ENCODE measurements around the gene MTFR2. TPM values are rescaled to one million over a fixed set of nuclear protein-coding genes. Genes with fewer than 3 reads are reported as not detected.

The MTFR2 gene
- total and polyA plus RNA-seq, 2 donors = 2.5 to 4.4 TPM

DNA sequence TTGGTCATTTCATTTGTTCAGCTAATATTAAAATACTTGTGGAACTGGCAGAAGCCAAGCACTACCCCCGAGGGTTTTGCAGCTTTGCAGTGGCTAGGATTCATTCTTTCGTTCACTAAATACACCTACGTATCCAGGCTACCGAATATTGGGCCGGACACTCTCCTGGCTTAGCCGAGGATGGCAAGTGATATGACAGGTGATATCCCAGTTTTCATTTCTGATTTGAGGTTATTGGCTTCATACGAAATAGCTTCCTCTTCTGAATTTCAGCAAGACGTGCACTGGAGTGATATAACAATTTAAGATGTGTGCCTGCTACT, 536 bp upstream of the MTFR2 start:
- WGBS = 2% methylated on average over 8 of the region's 8 CpGs
- no peaks in the 10 kb centered on the region for H3K9me3 ChIP-seq (ENCODE audit: control insufficient read depth in 2 of 2, insufficient read depth in 1 of 2, low read length in 1 of 2)
- peaks cover 5 to 15% of the 10 kb centered on the region in 2 donors for H3K4me1 ChIP-seq (ENCODE audit: control insufficient read depth in 2 of 2, insufficient read depth in 2 of 2, low read length in 2 of 2)
- DNase-seq (ENCODE audit: low read depth in 6 of 9, low spot score in 9 of 9) = no peak
- H3K36me3 ChIP-seq (ENCODE audit: control insufficient read depth in 2 of 2, insufficient read depth in 2 of 2, low read length in 1 of 2) = peaks cover 0 to under 1% of the 10 kb centered on the region in 2 donors
- H3K4me3 ChIP-seq (ENCODE audit: low read length in 2 of 2) = peak overlapping the region; percentile 61 to 86
- no peak overlapping the region for H3K27ac ChIP-seq (ENCODE audit: low read depth in 1 of 2, low read length in 1 of 2)
- no peaks in the 10 kb centered on the region for H3K27me3 ChIP-seq (ENCODE audit: control insufficient read depth in 2 of 2, insufficient read depth in 1 of 2, low read length in 1 of 2)

DNA sequence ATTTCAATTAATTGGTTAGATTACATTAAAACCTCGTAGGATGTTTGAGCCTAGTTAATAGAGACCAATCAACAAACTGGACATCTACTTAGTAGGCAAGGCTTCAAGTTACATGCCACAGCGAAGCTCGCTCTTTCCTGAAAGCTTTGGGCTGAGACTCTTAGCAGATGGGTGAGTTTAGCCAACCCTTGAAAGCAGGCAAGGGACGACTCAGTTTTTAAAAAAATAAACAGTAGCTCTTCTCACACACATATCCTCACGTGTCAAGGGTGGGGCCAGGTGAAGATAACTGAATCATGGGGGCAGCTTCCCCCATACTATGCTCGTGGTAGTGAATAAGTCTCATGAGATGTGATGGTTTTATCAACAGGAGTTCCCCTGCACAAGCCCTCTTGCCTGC, 775 bp downstream of the MTFR2 start:
- no peak overlapping the region for H3K27ac ChIP-seq (ENCODE audit: low read depth in 1 of 2, low read length in 1 of 2)
- H3K9me3 ChIP-seq (ENCODE audit: control insufficient read depth in 2 of 2, insufficient read depth in 1 of 2, low read length in 1 of 2) = no peaks in the 10 kb centered on the region
- no peak for DNase-seq (ENCODE audit: low read depth in 6 of 9, low spot score in 9 of 9)
- peaks cover 0 to 2% of the 10 kb centered on the region in 2 donors for H3K36me3 ChIP-seq (ENCODE audit: control insufficient read depth in 2 of 2, insufficient read depth in 2 of 2, low read length in 1 of 2)
- WGBS = 54% methylated on average over 6 of the region's 6 CpGs
- H3K27me3 ChIP-seq (ENCODE audit: control insufficient read depth in 2 of 2, insufficient read depth in 1 of 2, low read length in 1 of 2) = no peaks in the 10 kb centered on the region
- H3K4me1 ChIP-seq (ENCODE audit: control insufficient read depth in 2 of 2, insufficient read depth in 2 of 2, low read length in 2 of 2) = peaks cover 5 to 15% of the 10 kb centered on the region in 2 donors
- H3K4me3 ChIP-seq (ENCODE audit: low read length in 2 of 2) = peak overlapping the region; percentile 61 to 86

DNA sequence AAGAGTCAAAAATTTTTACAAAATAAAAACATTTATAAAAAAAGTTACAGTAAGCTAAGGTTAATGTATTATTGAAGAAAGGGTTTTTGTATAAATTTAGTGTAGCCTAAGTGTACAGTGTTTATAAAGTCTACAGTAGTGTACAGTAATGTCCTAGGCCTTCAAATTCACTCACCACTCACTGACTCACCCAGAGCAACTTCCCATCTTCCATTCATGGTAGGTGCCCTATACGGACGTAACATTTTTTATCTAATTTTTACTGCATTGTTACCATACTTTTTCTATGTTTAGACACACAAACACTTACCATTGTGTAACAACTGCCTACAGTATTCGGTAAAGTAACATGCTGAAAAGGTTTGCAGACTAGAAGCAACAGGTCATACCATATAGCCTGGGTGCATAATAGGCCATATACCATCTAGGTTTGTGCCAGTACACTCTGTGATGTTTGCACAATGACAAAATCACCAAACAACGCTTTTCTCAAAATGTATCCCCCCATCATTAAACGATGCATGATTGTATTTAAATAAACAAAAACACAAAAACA, 6.0 kb downstream of the MTFR2 start:
- no peak for DNase-seq (ENCODE audit: low read depth in 6 of 9, low spot score in 9 of 9)
- no peak overlapping the region for H3K4me3 ChIP-seq (ENCODE audit: low read length in 2 of 2)
- 99% methylated on average over 5 of the region's 5 CpGs for WGBS
- peaks cover 0 to 29% of the 10 kb centered on the region in 2 donors for H3K36me3 ChIP-seq (ENCODE audit: control insufficient read depth in 2 of 2, insufficient read depth in 2 of 2, low read length in 1 of 2)
- no peaks in the 10 kb centered on the region for H3K27me3 ChIP-seq (ENCODE audit: control insufficient read depth in 2 of 2, insufficient read depth in 1 of 2, low read length in 1 of 2)
- H3K27ac ChIP-seq (ENCODE audit: low read depth in 1 of 2, low read length in 1 of 2) = no peak overlapping the region
- H3K4me1 ChIP-seq (ENCODE audit: control insufficient read depth in 2 of 2, insufficient read depth in 2 of 2, low read length in 2 of 2) = peaks cover 0 to 2% of the 10 kb centered on the region in 2 donors
- H3K9me3 ChIP-seq (ENCODE audit: control insufficient read depth in 2 of 2, insufficient read depth in 1 of 2, low read length in 1 of 2) = no peaks in the 10 kb centered on the region

DNA sequence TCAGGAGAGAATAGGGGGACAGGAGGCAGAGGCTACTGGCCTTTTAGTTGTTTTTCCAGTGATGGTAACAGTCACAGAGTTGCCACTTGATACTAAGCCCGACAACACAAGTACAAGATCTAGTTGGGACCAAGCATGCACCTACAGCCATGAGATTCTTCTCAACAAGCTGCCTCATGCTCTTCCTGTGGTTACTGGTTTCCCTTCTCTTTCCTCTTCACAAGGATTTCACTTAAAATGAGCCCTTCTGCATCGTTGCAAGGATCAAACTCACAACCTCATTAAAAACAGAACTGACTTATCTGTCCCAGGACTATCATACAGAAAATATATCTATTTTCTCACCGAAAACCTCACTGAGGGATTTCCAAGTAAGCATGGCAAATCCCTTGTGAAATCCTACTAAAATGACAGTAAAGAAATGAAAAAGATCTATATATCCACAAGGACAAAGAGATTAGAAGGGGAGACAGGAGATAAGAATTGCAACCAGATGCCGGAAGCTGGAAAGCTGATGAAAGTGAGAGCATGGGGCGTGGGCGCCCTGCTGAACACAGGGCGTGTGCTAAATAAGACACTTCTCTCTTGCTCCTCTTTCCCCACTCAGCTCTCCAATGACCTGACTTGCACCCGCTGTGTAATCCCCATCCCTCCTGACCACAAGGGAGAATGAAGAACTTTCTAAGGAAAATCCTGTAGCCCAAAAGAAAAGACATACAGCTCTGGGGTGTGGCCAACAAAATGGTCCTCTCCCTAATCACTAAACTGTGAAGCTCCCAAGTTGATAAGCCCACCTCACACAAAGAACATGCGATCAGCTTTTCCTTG, 13.4 kb downstream of the MTFR2 start:
- Histone ChIP-seq H3K4me3 (ENCODE audit: low read length in 2 of 2) (no peak overlapping the region), H3K27ac (ENCODE audit: low read depth in 1 of 2, low read length in 1 of 2) (no peak overlapping the region), H3K9me3 (ENCODE audit: control insufficient read depth in 2 of 2, insufficient read depth in 1 of 2, low read length in 1 of 2) (no peaks in the 10 kb centered on the region), H3K4me1 (ENCODE audit: control insufficient read depth in 2 of 2, insufficient read depth in 2 of 2, low read length in 2 of 2) (peaks cover 0 to 9% of the 10 kb centered on the region in 2 donors), H3K27me3 (ENCODE audit: control insufficient read depth in 2 of 2, insufficient read depth in 1 of 2, low read length in 1 of 2) (no peaks in the 10 kb centered on the region), H3K36me3 (ENCODE audit: control insufficient read depth in 2 of 2, insufficient read depth in 2 of 2, low read length in 1 of 2) (peaks cover 0 to 36% of the 10 kb centered on the region in 2 donors)
- DNase-seq (ENCODE audit: low read depth in 6 of 9, low spot score in 9 of 9) = no peak
- WGBS = 65% methylated on average over 9 of the region's 9 CpGs

DNA sequence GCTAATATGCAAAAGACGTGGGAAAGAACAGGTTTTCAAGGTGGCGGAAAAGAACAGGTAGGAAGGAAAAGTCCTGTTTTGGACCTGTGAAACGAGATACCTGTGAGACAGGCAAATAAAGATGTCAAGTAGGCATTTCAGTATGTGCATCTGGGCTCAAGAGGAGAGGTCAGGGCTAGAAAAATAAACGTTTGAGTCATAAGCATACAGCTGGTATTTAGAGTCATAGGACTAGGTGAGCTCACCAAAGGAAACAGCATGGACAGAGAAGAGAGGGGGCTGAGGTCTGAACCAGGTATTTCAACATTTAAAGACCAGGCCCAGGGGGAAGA, 14.9 kb downstream of the MTFR2 start:
- no peaks in the 10 kb centered on the region for H3K27me3 ChIP-seq (ENCODE audit: control insufficient read depth in 2 of 2, insufficient read depth in 1 of 2, low read length in 1 of 2)
- WGBS = 93% methylated on average over 4 of the region's 4 CpGs
- peaks cover 0 to 37% of the 10 kb centered on the region in 2 donors for H3K36me3 ChIP-seq (ENCODE audit: control insufficient read depth in 2 of 2, insufficient read depth in 2 of 2, low read length in 1 of 2)
- H3K27ac ChIP-seq (ENCODE audit: low read depth in 1 of 2, low read length in 1 of 2) = no peak overlapping the region
- DNase-seq (ENCODE audit: low read depth in 6 of 9, low spot score in 9 of 9) = no peak
- no peak overlapping the region for H3K4me3 ChIP-seq (ENCODE audit: low read length in 2 of 2)
- H3K9me3 ChIP-seq (ENCODE audit: control insufficient read depth in 2 of 2, insufficient read depth in 1 of 2, low read length in 1 of 2) = no peaks in the 10 kb centered on the region
- peaks cover 0 to 9% of the 10 kb centered on the region in 2 donors for H3K4me1 ChIP-seq (ENCODE audit: control insufficient read depth in 2 of 2, insufficient read depth in 2 of 2, low read length in 2 of 2)

DNA sequence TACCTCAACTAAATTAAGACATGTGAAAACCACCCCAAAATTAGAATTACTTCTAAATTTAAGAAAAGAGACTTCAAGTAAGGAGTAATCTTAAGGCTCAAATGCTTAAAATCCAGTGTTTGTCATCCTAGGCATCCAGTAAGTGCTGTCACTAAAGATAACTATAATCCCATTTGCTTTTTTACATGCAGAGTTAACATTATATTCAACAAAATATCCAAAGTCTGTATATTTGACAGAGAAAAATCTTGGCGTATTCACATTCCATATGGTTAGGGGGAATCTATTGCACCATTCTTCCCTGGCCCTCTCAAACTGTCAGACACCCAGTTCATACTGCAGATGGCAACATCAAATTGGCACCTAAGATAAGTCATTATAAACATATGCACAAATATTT, 17.4 kb downstream of the MTFR2 start:
- no peak for DNase-seq (ENCODE audit: low read depth in 6 of 9, low spot score in 9 of 9)
- no peak overlapping the region for H3K27ac ChIP-seq (ENCODE audit: low read depth in 1 of 2, low read length in 1 of 2)
- no peaks in the 10 kb centered on the region for H3K9me3 ChIP-seq (ENCODE audit: control insufficient read depth in 2 of 2, insufficient read depth in 1 of 2, low read length in 1 of 2)
- WGBS = 97% methylated on average over 1 of the region's 1 CpG
- H3K36me3 ChIP-seq (ENCODE audit: control insufficient read depth in 2 of 2, insufficient read depth in 2 of 2, low read length in 1 of 2) = peaks cover 0 to 28% of the 10 kb centered on the region in 2 donors
- no peak overlapping the region for H3K4me3 ChIP-seq (ENCODE audit: low read length in 2 of 2)
- H3K27me3 ChIP-seq (ENCODE audit: control insufficient read depth in 2 of 2, insufficient read depth in 1 of 2, low read length in 1 of 2) = no peaks in the 10 kb centered on the region
- H3K4me1 ChIP-seq (ENCODE audit: control insufficient read depth in 2 of 2, insufficient read depth in 2 of 2, low read length in 2 of 2) = peaks cover 0 to 9% of the 10 kb centered on the region in 2 donors

DNA sequence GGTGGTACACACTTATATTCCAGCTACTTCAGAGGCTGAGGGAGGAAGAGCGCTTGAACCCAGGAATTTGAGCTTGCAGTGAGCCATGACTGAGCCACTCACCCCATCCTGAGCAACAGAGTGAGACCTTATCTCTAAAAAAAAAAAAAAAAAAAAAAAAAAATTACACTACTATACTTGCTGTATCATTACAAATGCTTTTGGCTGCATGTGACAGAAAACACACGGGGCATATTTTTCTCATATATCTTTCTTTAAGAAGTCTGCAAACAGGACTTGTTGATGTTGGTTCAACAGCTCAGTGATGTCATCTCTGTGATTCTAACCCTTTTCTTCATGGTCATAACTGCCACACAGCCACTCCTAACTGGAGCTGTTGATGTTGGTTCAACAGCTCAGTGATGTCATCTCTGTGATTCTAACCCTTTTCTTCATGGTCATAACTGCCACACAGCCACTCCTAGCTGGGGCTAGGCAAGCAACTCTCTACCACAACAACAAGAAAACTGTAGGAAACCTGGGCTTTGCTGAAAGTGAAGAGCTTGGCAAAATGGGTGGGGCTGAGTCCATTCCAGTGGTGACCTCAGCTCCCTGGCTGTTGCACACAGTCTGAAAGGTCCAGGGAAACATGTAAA, 19.8 kb downstream of the MTFR2 start:
- Histone ChIP-seq H3K36me3 (ENCODE audit: control insufficient read depth in 2 of 2, insufficient read depth in 2 of 2, low read length in 1 of 2) (peaks cover 0 to 23% of the 10 kb centered on the region in 2 donors), H3K4me1 (ENCODE audit: control insufficient read depth in 2 of 2, insufficient read depth in 2 of 2, low read length in 2 of 2) (no peaks in the 10 kb centered on the region), H3K27ac (ENCODE audit: low read depth in 1 of 2, low read length in 1 of 2) (no peak overlapping the region), H3K9me3 (ENCODE audit: control insufficient read depth in 2 of 2, insufficient read depth in 1 of 2, low read length in 1 of 2) (no peaks in the 10 kb centered on the region), H3K4me3 (ENCODE audit: low read length in 2 of 2) (no peak overlapping the region), H3K27me3 (ENCODE audit: control insufficient read depth in 2 of 2, insufficient read depth in 1 of 2, low read length in 1 of 2) (no peaks in the 10 kb centered on the region)
- no peak for DNase-seq (ENCODE audit: low read depth in 6 of 9, low spot score in 9 of 9)
- 97% methylated on average over 2 of the region's 2 CpGs for WGBS

DNA sequence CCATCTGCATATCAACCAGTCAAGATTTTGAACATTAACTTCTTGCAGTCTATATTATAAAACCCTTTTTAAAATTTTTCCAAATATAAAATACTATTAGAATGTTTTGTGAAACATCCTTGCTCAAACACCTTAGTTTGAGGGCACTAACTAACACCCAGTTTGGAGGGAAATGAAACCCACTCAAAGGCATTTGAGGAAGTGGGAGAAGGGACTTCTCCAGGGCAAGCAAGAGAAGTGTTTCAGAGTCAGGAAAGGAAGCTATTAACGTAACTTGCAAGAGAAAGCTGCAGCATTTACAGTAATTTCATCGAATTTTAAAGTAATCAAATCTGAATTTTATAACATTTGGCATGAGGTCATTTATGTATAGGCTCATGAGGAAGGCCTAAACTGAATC, 21.3 kb downstream of the MTFR2 start:
- Histone ChIP-seq H3K27ac (ENCODE audit: low read depth in 1 of 2, low read length in 1 of 2) (no peak overlapping the region), H3K4me1 (ENCODE audit: control insufficient read depth in 2 of 2, insufficient read depth in 2 of 2, low read length in 2 of 2) (no peaks in the 10 kb centered on the region), H3K9me3 (ENCODE audit: control insufficient read depth in 2 of 2, insufficient read depth in 1 of 2, low read length in 1 of 2) (no peaks in the 10 kb centered on the region), H3K36me3 (ENCODE audit: control insufficient read depth in 2 of 2, insufficient read depth in 2 of 2, low read length in 1 of 2) (peaks cover 0 to 14% of the 10 kb centered on the region in 2 donors), H3K27me3 (ENCODE audit: control insufficient read depth in 2 of 2, insufficient read depth in 1 of 2, low read length in 1 of 2) (no peaks in the 10 kb centered on the region), H3K4me3 (ENCODE audit: low read length in 2 of 2) (no peak overlapping the region)
- WGBS = 65% methylated on average over 2 of the region's 2 CpGs
- DNase-seq (ENCODE audit: low read depth in 6 of 9, low spot score in 9 of 9) = no peak

DNA sequence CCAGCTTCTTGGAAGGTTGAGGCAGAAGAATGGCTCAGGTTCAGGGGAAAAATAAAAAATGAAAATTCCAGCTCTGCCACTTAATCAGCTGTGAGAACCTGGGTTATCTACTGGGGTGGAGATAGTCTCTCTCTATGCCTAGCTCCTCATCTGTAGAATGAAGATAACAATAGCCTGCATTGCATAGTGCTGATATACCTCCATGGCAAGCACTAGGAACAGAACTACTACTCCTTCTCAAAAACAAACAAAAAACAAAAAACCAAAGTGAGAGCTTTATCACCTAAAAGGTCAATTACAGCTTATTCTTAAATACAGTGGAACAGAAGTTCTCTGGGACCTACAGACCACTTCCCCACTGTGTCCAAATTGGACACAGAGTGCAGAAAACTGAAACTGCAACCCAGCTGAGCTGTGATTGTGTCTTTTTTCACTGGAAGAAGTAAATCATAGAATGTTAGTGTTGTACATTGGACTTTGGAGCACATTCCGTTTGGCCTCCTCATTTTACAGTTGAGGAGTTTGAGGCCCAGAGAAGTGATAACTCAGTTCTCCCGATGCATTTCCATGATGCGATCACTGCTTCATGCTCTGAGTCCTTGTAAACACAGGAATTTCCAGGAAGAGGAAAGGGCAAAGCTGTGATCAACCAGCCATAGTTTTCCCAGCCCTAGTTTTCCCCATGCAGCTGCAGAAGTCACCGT, 23.3 kb downstream of the MTFR2 start:
- Histone ChIP-seq H3K4me1 (ENCODE audit: control insufficient read depth in 2 of 2, insufficient read depth in 2 of 2, low read length in 2 of 2) (no peaks in the 10 kb centered on the region), H3K27ac (ENCODE audit: low read depth in 1 of 2, low read length in 1 of 2) (no peak overlapping the region), H3K9me3 (ENCODE audit: control insufficient read depth in 2 of 2, insufficient read depth in 1 of 2, low read length in 1 of 2) (no peaks in the 10 kb centered on the region), H3K27me3 (ENCODE audit: control insufficient read depth in 2 of 2, insufficient read depth in 1 of 2, low read length in 1 of 2) (no peaks in the 10 kb centered on the region), H3K36me3 (ENCODE audit: control insufficient read depth in 2 of 2, insufficient read depth in 2 of 2, low read length in 1 of 2) (peaks cover 0 to 8% of the 10 kb centered on the region in 2 donors), H3K4me3 (ENCODE audit: low read length in 2 of 2) (no peak overlapping the region)
- DNase-seq (ENCODE audit: low read depth in 6 of 9, low spot score in 9 of 9) = no peak
- 99% methylated on average over 4 of the region's 4 CpGs for whole genome bisulfite sequencing

All from thymus (tissue), 11 donors.